ENCODE results near the gene RADX. TPM values are rescaled to one million over a fixed set of nuclear protein-coding genes. Genes with fewer than 3 reads are reported as not detected.
A peak's percentile ranks its signal among the peaks of the same experiment; 100 is the strongest.
"Not testable (repeated sequence)": the region's sequence is repeated elsewhere in the genome, so short reads cannot be mapped to it uniquely, and the experiment has no call there.

The RADX gene, protein sequence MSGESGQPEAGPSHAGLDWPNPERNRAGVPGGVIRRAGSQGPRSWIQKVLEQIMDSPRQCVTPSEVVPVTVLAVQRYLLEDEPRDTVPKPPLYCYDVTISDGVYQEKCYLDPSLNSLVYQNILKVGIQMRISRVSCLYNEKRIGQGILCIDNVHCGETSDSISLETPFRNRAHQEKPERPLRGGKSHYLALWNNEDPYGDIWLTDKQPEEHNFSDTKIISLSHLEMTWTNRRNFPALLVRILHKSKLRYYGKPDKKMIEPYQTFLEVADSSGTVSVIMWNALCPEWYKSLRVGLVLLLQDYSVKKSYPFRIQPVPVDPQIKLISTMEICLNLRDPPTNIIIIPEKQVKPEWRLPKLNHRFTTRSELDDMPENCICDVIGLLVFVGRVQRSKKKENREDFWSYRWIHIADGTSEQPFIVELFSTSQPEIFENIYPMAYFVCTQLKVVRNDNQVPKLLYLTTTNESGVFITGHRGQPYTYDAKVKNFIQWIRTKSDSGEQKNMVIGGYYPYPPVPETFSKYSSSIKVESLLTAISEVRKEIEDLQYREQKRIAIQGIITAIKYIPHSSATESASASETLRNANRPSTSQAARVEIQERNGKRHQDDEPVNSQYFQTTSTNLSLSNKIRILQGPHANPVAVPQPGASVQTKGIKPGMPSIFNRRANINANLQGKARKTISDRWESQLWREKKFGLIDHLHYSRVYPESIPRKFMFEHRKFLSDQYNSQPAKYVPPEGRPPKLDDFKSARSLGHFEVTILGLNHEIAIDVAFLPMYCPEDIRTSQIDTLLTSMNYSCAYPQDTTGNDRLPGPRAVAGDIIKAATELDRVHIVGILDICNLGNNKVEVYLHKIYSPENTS
- total RNA-seq (2014; rRNA removed): 1.3 and 1.7 TPM in 2 replicates
- 0.40 TPM for polyA plus RNA-seq (2012)

- DNase-seq (ENCODE audit: low read depth): peak; percentile 66
Measured at GRCh38 chrX:106611679-106612392, at the start of gene RADX. RADX (plus strand) TSS chrX:106611978; CDS start chrX:106612081, 103 bp downstream.

- DNase-seq (ENCODE audit: low read depth): no peak
Measured at GRCh38 chrX:106564986-106565385, 46.8 kb upstream of the RADX start.

- DNase-seq (ENCODE audit: low read depth): no peak
Measured at GRCh38 chrX:106566362-106566761, 45.4 kb upstream of the RADX start.

- DNase-seq (ENCODE audit: low read depth): no peak
Measured at GRCh38 chrX:106581856-106582255, 29.9 kb upstream of the RADX start.

DNA sequence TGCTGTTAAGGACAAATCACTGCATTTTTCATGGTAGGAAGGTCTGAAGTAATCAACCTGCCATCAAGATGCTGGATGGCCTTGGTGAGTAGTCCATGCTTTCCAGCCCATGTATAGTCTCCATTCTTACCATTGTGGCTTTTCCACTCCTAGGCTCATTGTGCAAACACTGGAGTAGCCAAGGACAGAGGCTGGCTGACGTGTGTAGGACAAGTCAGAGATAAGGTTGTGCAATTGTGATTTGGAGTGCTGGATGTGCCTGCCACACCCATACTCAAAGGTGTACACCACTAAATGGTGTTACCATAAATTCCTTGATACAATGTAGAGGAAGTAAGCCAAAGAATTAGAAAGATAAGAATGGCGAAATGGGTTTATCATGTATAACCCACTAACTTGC is 26.3 kb upstream of the RADX start:
- no peak for DNase-seq (ENCODE audit: low read depth)

- no peak for DNase-seq (ENCODE audit: low read depth)
Measured at GRCh38 chrX:106588801-106589200, 23.0 kb upstream of the RADX start.

DNA sequence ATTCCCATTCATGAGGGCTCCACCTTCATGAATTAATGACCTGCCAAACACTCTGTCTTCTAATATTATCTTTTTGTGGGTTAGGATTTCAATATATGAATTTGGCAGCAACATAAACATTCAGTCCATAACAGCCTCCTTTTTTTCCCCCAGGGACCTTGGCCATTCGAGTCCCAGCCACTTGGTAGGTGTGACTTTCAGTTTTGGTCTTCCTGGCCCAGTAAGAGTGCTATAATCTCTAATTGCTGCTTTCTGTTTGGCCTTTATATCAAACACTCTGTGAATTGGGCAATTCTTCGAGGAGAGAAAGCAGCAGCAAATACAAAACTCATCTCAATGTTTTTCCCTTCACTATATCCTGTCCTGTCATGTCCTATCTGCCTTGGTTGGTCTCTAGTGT is 12.4 kb upstream of the RADX start:
- DNase-seq (ENCODE audit: low read depth): no peak

- DNase-seq (ENCODE audit: low read depth): no peak
Measured at GRCh38 chrX:106606571-106606970, 5.2 kb upstream of the RADX start.

DNA sequence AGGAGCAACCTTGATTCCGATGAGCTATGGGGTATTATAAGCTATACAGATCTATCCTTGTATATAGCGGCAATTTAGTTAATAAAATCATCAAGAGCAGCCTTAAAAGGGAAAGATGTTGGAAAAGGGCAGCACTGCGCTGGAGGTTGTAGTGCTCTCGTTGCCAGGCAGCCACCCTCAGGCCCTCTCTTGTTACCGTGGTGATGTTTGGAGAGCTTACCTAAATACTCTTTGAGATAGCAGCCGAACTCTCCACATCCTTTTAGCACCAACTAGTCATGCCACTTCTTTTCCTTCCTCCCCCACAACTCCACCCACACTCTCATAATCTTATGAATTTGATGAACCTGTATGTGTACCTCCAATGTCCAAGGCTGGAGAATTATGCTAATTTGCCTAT is 3.8 kb upstream of the RADX start:
- no peak for DNase-seq (ENCODE audit: low read depth)

DNA sequence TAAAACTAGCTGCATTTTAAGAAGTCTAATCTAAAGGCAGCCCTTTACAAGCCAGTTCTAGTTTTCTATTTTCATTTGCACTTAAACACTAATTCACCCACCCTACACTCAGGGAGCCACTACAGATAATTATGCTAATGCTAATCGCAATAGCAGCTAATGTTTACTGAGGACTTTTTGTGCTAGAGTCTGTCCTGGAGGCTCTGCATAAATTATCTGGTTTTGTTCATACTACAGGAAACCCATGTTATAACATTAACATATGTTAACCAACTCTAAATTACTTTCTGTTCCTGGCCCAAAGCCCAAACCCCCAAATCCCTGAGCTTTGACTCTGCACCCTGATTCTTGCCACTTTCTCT is 480 bp upstream of the RADX start:
- DNase-seq (ENCODE audit: low read depth): no peak

- DNase-seq (ENCODE audit: low read depth): no peak
Measured at GRCh38 chrX:106612393-106612763, 600 bp downstream of the RADX start.

GRCh38 chrX:106613277-106613676 is 1.5 kb downstream of the RADX start:
- DNase-seq (ENCODE audit: low read depth): no peak

DNA sequence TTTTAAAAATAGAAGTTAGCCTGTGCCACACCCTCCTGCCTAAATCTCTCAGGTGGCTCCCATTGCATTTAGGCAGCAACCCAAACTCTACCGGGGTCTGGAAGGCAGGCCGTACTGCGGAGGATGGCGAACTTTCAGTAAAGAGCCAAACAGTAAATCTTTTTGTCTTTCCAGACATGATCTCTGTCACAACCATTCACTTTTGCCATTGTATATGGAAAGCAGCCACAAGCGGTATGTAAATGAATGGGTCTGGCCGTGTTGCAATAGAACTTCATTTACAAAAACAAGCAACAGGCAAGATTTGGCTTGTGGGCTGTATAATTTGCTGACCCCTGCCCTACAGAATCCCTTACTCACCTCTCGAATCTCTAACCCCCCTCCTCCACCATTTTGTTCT is 3.3 kb downstream of the RADX start:
- no peak for DNase-seq (ENCODE audit: low read depth)

GRCh38 chrX:106619797-106620196 is 8.0 kb downstream of the RADX start:
- peak; percentile 9 for DNase-seq (ENCODE audit: low read depth)

GRCh38 chrX:106621836-106622235 is 10.1 kb downstream of the RADX start:
- DNase-seq (ENCODE audit: low read depth): no peak

DNA sequence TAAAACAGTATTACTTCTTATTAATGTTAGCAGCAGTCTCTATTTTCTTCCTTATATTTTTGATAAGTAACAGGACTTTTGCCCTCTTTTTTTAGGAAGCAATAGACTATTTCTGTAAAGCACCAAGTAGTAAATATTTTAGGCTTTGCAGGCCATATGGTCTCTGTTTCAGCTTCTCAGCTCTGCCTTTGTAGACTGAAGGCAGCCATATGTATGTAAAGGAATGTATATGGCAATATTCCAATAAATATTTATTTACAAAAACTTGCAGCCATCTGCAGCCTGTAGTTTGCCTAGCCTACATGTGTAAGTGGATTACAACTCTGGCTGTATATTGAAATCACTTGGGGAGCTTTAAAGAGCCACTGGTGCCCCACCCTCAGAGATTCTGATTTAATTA is 15.0 kb downstream of the RADX start:
- DNase-seq (ENCODE audit: low read depth): no peak

GRCh38 chrX:106631615-106632014 is 19.8 kb downstream of the RADX start:
- no peak for DNase-seq (ENCODE audit: low read depth)

- DNase-seq (ENCODE audit: low read depth): no peak
Measured at GRCh38 chrX:106649523-106650428, 38.0 kb downstream of the RADX start.

DNA sequence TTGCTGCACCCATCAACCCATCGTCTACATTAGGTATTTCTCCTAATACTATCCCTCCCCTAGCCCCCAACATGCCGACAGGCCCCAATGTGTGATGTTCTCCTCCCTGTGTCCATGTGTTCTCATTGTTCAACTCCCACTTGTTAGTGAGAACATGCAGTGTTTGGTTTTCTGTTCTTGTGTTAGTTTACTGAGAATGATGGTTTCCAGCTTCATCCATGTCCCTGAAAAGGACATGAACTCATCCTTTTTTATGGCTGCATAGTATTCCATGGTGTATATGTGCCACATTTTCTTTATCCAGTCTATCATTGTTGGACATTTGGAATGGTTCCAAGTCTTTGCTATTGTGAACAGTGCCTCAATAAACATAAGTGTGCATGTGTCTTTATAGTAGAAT is 41.8 kb downstream of the RADX start:
- DNase-seq (ENCODE audit: low read depth): not testable (repeated sequence)

DNA sequence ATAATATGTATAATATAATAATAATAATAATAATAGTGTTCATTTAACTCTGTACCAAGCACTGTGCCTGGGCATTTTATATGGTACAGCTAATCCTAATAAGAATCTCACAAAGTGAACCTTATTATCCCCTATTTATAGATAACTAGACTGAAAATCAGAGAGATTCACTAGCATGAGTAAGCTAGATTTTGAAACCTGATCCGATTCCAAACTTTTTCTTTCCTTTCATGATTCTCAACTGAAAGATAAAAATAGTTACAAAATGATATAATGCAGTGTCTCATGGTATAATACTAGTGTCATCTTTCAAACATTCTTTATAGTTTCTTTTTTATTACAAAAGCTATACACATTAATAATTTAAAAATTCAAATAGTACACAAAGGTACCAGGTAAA is 58.9 kb downstream of the RADX start:
- peak; percentile 27 for DNase-seq (ENCODE audit: low read depth)

DNA sequence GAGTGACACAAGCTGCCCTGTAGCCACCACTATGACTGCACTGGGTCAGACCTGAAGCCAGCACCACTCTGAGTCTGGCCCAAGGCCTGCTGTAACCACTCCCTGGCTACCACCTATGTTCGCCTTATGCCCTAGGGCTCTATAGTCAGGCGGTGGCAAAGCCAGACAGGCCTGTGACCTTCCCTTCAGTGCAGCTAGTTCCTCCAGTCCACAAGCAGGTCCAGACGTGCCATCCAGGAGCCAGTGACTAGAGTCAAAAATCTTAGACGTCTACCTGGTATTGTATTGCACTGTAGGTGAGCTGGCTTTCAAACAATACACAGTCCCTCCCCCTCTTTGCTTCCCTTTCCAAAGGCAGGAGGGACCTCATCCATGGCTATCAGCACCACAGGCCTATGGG is 60.7 kb downstream of the RADX start:
- no peak for DNase-seq (ENCODE audit: low read depth)

All from LHCN-M2 (cell line).